Erythroblast (primary cell): ENCODE measurements around the gene CST2.

Experiments used
- GATA1 ChIP-seq: IDR thresholded peaks from 2 replicates; pipeline ENCODE4 v1.6.1; 2011; ENCODE audit warnings: low read depth, mild to moderate bottlenecking, control low read depth, low read length, moderate library complexity
- POLR2A ChIP-seq: IDR thresholded peaks from 2 replicates; pipeline ENCODE4 v1.6.1; 2011; ENCODE audit warnings: mild to moderate bottlenecking, low read length

DNA sequence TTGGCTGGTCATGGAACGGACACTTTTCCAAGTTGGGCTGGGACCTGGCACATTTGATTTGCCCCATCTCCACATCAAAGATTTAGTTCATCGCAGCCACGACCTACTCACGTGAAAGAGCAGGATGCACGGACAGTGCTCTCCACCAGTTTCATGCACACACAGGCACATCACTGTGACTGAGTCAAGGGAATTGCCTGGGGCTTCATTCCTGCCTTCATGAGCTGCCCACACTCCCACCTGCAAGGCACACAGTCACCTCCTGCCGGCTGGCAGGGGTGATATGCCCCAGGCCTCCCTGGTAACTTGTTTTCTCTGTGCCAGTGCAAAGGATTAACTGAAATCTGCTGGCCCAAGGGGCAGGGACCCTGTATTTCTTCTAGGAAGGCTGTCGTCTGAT, 52.4 kb downstream of the CST2 start:
- no peak for TF ChIP-seq POLR2A
- TF ChIP-seq GATA1, result no peak
